ENCODE results near the gene ABHD12B. TPM values are rescaled to one million over a fixed set of nuclear protein-coding genes. Genes with fewer than 3 reads are reported as not detected.

ABHD12B gene
- total RNA-seq, 1 experiment from 2014 or later = 51.0 TPM

- H2BK12ac ChIP-seq (ENCODE audit: insufficient read length, low read depth, low read length) = no peak overlapping the region
- Mint-ChIP-seq H3K4me3 (peak overlapping the region; percentile 82 to 95), H3K27ac (peak overlapping the region in 1 of 3 experiments; percentile 27; a peak in 1 of 7 replicates), H3K36me3 (ENCODE audit: insufficient read depth in 1 of 3, low read depth in 3 of 3) (peaks cover 1 to 10% (median 2%) of the 10 kb centered on the region in 3 experiments), H3K4me1 (peaks cover 32 to 35% of the 10 kb centered on the region in 2 experiments), H3K27me3 (ENCODE audit: low read depth) (peaks cover 76% of the 10 kb centered on the region), H3K9me3 (peaks cover 0 to 4% of the 10 kb centered on the region in 2 experiments; a peak in 1 of 5 replicates)
- H4K5ac ChIP-seq (ENCODE audit: insufficient read length, low read depth, low read length) = no peak overlapping the region
- no peak overlapping the region for H4K8ac ChIP-seq (replicated peaks; ENCODE audit: insufficient read length, low read depth, low read length)
- no peaks in the 10 kb centered on the region for H3K79me1 ChIP-seq (ENCODE audit: insufficient read depth, low read depth, low read length, poor library complexity, severe bottlenecking)
- DNase-seq = no peak
- no peak for TF ChIP-seq CTCF (conservative IDR thresholded peaks at IDR 0.05)
- no peak overlapping the region for H3K23ac ChIP-seq (ENCODE audit: insufficient read length, low read depth, low read length)
- no peaks in the 10 kb centered on the region for H3K9me3 ChIP-seq (ENCODE audit: control insufficient read depth, low read depth, low read length)
- no peak overlapping the region for H2AFZ ChIP-seq (ENCODE audit: low read length)
- no peak overlapping the region for H2BK20ac ChIP-seq (ENCODE audit: low read depth, low read length, poor library complexity, severe bottlenecking)
- H2BK120ac ChIP-seq (ENCODE audit: low read depth, low read length, poor library complexity, severe bottlenecking) = no peak overlapping the region
- H3T11ph ChIP-seq (ENCODE audit: low read length) = no peak overlapping the region
- H3K14ac ChIP-seq (ENCODE audit: insufficient read depth, low read length) = peak overlapping the region; percentile 58; the same call in 1 of the 2 replicates
- no peak overlapping the region for H3K4ac ChIP-seq (ENCODE audit: low read depth, low read length)
- H2BK15ac ChIP-seq (ENCODE audit: low read depth, low read length) = no peak overlapping the region
- no peak overlapping the region for H2BK5ac ChIP-seq (ENCODE audit: insufficient read length, low read length)
- peaks cover 14% of the 10 kb centered on the region for H3K23me2 ChIP-seq (ENCODE audit: insufficient read length, low read depth, low read length, poor library complexity, severe bottlenecking)
- H3K18ac ChIP-seq (ENCODE audit: insufficient read length, low read depth, low read length) = no peak overlapping the region
- peak overlapping the region; percentile 95 for H3K4me2 ChIP-seq (ENCODE audit: insufficient read depth, insufficient read length, low read length)
- no peaks in the 10 kb centered on the region for H3K79me2 ChIP-seq (ENCODE audit: insufficient read depth, low read length)
- H3K9ac ChIP-seq (ENCODE audit: extremely low read depth, insufficient read length, low read length) = peak overlapping the region; percentile 30
- no peaks in the 10 kb centered on the region for H3K4me1 ChIP-seq (ENCODE audit: insufficient read depth, low read length)
- no peaks in the 10 kb centered on the region for H4K20me1 ChIP-seq (ENCODE audit: control insufficient read depth, insufficient read depth, insufficient read length)
- no peak overlapping the region for H3K27ac ChIP-seq (ENCODE audit: insufficient read length, low read depth, low read length)
- no peak overlapping the region for H2AK5ac ChIP-seq (ENCODE audit: insufficient read length, low read length)
- no peak overlapping the region for H4K91ac ChIP-seq (ENCODE audit: insufficient read length, low read depth, low read length)
- no peak overlapping the region for H3K56ac ChIP-seq (ENCODE audit: insufficient read length, low read depth, low read length)
- H3K27me3 ChIP-seq (ENCODE audit: insufficient read depth, low read length) = peaks cover 28% of the 10 kb centered on the region
- no CpG with 5 or more reads among the region's 10 CpGs for WGBS (ENCODE audit: extremely low coverage, insufficient read length, low lambda C conversion rate)
Observed at GRCh38 chr14:50831726-50832168, 40.1 kb upstream of the ABHD12B start.

All from H9 (cell line).